ENCODE measurements around the gene LAP3.

GRCh38 chr4:17613761-17614415 is 36.9 kb downstream of the LAP3 start:
- no peak for TF ChIP-seq CTCF (IDR thresholded peaks at IDR 0.05)
- TF ChIP-seq POLR2A (IDR thresholded peaks at IDR 0.05), result no peak

Measured in adrenal gland (tissue), 5 donors.